GM18867 (cell line): ENCODE measurements around the gene TBC1D2B.

Source experiments
- ATAC-seq: cut with Tn5 transposase; IDR thresholded peaks from one replicate; pipeline ENCODE4 v1.9.1; 2021; ENCODE audit warnings: mild to moderate bottlenecking, moderate library complexity; ENCODE audit not compliant: unreplicated experiment

TBC1D2B gene

GRCh38 chr15:78075490-78076230 is 1.9 kb downstream of the TBC1D2B start:
- no peak for ATAC-seq

DNA sequence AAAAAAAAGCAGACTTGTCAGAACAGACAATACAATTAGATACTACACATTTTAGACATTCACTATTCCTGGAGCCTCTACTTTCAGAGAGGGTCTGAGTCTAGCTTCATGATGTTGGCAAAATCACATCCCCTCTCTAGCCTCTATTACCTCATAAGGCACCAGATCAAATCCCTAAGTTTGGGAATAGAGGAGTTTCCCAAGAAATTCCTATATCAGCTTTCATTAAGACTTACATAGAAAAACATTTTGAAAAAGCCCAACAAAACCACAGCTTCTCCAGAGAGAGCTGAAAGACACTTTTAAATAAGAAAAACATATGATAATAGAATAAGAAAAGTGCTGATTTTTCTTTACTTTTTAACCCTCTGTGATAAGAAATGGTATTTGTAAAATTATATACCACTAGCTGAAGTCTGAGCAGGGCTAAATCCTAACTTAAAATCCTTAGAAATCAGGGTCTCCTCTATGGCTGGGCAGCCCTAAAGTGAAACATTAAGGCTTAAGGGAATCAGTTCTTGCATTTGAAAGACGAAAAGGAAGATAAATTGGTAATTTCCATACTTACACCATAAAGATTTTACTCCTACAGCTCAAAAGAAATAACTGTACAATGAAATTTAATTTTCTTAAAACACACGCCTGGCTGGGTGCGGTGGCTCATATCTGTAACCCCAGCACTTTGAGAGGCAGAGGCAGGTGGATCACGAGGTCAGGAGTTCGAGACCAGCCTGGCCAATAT is 4.3 kb downstream of the TBC1D2B start:
- ATAC-seq: no peak

DNA sequence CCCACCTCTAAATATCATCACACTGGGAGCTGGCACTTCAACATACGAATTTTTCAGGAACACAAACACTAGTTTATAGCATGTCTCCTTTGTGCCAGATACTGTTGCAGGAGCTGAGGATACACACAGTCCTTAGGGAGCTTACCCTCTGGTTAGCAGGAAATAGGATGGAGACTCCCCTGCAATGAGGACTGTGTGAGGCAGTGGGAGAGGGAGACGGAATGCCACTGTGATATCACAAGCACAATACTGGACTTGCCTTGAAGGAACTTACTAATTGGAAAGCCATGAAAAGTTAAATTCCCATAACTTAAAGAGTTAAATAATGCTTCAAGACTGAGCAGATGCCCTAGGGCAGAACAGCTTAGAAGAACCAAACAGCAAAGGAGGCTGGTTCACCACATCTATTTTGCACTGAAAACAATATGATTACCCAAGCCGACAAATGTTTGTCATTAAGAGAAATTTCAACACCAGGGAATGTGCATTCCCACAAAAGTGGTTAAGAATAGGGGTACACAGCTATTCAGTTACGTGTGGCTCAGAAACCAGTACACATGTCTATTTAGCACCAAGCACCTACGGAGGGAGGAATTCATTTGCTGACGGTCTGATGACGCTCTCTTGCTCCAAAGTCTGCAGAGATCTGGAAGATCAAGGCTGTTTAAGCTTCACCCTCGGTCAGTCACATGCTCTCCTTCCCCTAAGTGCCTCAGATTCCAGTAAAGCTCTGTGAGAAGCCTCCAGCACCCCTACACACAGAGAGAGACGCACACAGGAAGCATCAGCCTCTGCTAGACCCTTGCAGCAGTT is 5.2 kb downstream of the TBC1D2B start:
- ATAC-seq: no peak

GRCh38 chr15:78071383-78071782 is 6.1 kb downstream of the TBC1D2B start:
- ATAC-seq: no peak

- no peak for ATAC-seq
Observed at GRCh38 chr15:78070049-78070700, 7.3 kb downstream of the TBC1D2B start.

- no peak for ATAC-seq
Observed at GRCh38 chr15:78069462-78070029, 8.0 kb downstream of the TBC1D2B start.

DNA sequence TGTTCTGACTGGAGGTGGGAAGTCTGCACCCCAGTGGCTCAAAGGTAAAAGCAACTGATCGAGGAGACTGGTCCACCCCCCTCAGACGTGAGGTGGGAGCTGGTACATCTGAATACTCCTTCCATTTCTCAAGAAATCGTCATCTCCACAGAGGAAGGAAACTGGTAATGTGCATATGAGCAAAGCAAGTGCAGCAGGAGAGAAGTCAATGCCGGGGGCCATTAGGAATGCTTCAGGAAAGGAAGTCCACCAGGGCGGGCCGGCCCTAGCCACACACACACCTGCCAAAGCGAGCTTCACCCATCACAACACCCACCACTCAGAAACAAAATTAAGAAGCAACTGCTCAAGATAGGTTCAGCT is 8.5 kb downstream of the TBC1D2B start:
- peak; percentile 14 for ATAC-seq

DNA sequence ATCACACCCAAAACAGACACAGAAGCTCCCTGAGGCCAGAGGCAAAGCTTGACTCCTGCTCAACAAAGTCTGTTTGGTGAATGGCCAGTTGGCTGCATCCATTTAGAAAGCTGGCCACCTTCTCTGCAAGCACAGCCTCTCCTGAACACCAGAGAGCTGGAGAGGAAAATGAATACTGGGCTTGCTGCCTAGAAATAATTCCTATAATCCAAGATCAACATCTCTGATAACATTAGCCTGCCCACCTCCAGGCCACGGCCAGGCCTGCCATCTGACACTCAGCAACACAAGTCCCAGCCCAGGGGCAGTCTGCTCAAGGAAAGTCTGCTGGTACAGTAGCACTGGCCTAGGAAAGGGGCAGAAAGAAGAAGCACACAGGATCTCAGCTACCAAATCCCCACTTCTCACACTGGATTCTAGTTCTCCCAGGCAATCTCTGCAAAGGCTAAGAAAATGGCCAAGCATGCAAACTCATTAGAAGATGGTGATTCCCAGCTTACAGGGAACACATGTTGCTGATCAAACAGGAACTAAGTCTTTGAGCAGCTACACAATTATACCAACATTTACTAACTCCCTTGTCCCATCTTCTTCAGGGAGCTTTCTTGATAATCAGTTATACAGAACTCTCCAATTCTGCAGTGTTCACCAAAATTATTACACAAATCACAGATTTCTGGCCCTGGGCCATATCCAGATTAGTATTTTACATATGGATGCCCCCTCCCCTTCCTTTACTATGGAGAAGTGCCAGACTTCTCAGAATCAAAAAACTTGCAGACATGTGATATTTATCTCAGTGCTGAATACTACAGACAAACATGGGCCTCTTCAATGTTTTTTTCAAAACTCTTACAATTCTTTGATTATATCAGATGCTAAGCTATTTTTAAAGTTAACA is 9.9 kb downstream of the TBC1D2B start:
- no peak for ATAC-seq

- peak; percentile 62 for ATAC-seq
Observed at GRCh38 chr15:78065973-78066946, 11.3 kb downstream of the TBC1D2B start.

DNA sequence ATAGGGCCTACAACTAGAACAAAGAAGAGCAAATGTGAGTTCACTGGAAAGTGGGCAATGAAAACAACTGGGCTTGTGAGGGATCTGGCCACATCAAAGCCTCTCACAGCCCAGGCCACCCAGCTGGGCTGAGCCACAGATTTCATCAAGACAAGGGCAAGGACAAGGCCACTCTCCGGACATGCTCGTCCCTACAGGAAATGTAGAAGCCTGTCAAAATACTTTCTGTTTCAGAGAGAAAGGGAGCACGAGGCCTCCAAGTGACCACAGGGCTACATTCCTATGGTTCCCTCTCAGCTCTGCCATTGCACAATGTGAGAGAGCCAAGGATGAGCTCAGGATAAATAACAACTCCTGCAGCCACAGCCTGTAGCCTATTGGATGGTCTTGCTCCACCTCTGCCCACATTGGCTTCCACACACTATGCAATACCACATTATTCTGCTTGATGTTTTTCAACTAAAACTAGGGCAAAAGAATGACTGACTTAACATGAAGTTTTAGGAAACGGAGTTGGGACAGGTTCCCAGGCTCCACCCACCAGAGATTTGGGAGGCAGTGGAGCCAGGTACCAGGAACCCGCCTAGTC is 12.1 kb downstream of the TBC1D2B start:
- no peak for ATAC-seq

GRCh38 chr15:78064544-78064943 is 13.0 kb downstream of the TBC1D2B start:
- no peak for ATAC-seq

GRCh38 chr15:78063970-78064385 is 13.5 kb downstream of the TBC1D2B start:
- ATAC-seq: no peak

GRCh38 chr15:78063217-78063616 is 14.3 kb downstream of the TBC1D2B start:
- ATAC-seq: no peak

DNA sequence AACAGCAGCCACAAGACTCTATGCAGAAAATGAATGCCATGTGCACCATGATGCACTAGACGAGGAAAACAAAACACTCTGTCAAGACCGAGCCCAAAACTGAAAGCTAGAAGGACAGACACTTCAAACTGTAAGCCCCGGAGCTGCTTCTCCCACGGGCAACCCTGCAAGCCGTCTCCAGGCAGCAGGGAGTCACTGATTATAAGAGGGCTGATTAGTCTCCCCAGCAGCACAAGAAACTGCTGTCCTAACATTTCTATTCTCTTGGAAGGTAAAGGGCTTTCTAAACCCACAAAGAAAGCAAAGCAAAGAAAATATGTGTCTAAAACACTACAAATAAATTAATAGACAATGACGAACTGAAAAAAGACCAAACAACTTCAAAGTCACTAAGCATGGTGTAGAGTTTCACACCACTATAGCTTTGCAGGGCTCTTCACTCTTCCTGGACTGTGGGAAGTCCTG is 15.5 kb downstream of the TBC1D2B start:
- peak; percentile 47 for ATAC-seq

DNA sequence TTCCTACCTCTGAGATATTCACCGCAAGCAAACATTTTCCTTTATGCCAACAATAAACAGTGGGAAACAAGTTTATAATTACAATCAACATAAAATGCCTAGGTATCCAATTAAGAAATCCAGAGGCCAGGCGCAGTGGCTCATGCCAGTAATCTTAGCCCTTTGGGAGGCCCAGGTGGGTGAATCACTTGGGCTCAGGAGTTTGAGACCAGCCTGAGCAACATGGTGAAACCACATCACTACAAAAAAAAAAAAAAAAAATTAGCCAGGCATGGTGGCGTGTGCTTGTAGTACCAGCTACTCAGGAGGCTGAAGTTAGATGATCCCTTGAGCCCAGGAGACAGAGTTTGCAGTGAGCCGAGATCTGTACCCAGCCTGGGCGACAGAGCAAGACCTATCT is 17.3 kb downstream of the TBC1D2B start:
- ATAC-seq: no peak

- ATAC-seq: no peak
Observed at GRCh38 chr15:78059110-78059839, 18.2 kb downstream of the TBC1D2B start.

GRCh38 chr15:78058401-78058935 is 19.0 kb downstream of the TBC1D2B start:
- no peak for ATAC-seq
